Neural cell (in vitro differentiated cells): ENCODE results near the gene PHF23. TPM values are rescaled to one million over a fixed set of nuclear protein-coding genes. Genes with fewer than 3 reads are reported as not detected.
A peak's percentile ranks its signal among the peaks of the same experiment; 100 is the strongest.

Source experiments
- H2AFZ ChIP-seq: fragments of 200-600, 300-800 bp; sonication (generic), shearing (Covaris generic); 2 replicates; pipeline ENCODE4 v1.6.0; 2014; ENCODE audit warnings: low read depth, mild to moderate bottlenecking, antibody characterized with exemption, low read length, moderate library complexity
- H3F3A ChIP-seq: fragments of 200-600 bp; shearing (Covaris generic); 2 replicates; pipeline ENCODE4 v1.6.1; 2016; ENCODE audit warnings: mild to moderate bottlenecking, moderate library complexity, mixed read lengths, antibody characterized with exemption, low read length; ENCODE audit not compliant: insufficient read depth, poor library complexity, severe bottlenecking
- H3K27ac ChIP-seq: fragments of 200-600, 300-800 bp; sonication (generic), shearing (Covaris generic); 2 replicates; pipeline ENCODE4 v1.5.1; 2014; ENCODE audit warnings: mild to moderate bottlenecking, low read length, moderate library complexity
- H3K27me3 ChIP-seq: fragments of 300-800, 200-600 bp; sonication (generic), shearing (Covaris generic); 2 replicates; pipeline ENCODE4 v1.6.0; 2014; ENCODE audit warnings: mild to moderate bottlenecking, low read depth, low read length, moderate library complexity; ENCODE audit not compliant: insufficient read depth
- H3K36me3 ChIP-seq: fragments of 300-800, 200-600 bp; sonication (generic), shearing (Covaris generic); 2 replicates; pipeline ENCODE4 v1.5.1; 2014; ENCODE audit warnings: mild to moderate bottlenecking, antibody characterized with exemption, low read length, moderate library complexity; ENCODE audit not compliant: insufficient read depth
- H3K4me2 ChIP-seq: fragments of 300-800, 200-600 bp; sonication (generic), shearing (Covaris generic); 2 replicates; pipeline ENCODE4 v1.6.0; 2014; ENCODE audit warnings: mild to moderate bottlenecking, low read length
- H3K4me3 ChIP-seq: fragments of 300-800, 200-600 bp; sonication (generic), shearing (Covaris generic); 2 replicates; pipeline ENCODE4 v1.5.1; 2014; ENCODE audit warnings: mild to moderate bottlenecking, low read length, moderate library complexity
- H3K79me2 ChIP-seq: fragments of 200-600 bp; shearing (Covaris generic); replicated peaks from 2 replicates; pipeline ENCODE4 v1.6.0; 2014; ENCODE audit warnings: mild to moderate bottlenecking, low read length, moderate library complexity; ENCODE audit not compliant: insufficient read depth
- H3K9ac ChIP-seq: fragments of 300-800, 200-600 bp; sonication (generic), shearing (Covaris generic); 2 replicates; pipeline ENCODE4 v1.6.1; 2016; ENCODE audit warnings: mild to moderate bottlenecking, low read length, mixed read lengths
- H3K9me2 ChIP-seq: fragments of 200-600 bp; shearing (Covaris generic); 2 replicates; pipeline ENCODE4 v1.6.1; 2016; ENCODE audit warnings: mild to moderate bottlenecking, low read length, mixed read lengths; ENCODE audit not compliant: insufficient read depth
- H3K9me3 ChIP-seq: fragments of 200-600, 300-800 bp; sonication (generic), shearing (Covaris generic); 2 replicates; pipeline ENCODE4 v1.6.1; 2016; ENCODE audit warnings: mild to moderate bottlenecking, mixed run types, low read length, moderate library complexity, mixed read lengths
- H4K20me1 ChIP-seq: fragments of 200-600 bp; shearing (Covaris generic); 2 replicates; pipeline ENCODE4 v1.6.1; 2016; ENCODE audit warnings: mild to moderate bottlenecking, mixed run types; ENCODE audit not compliant: insufficient read depth
- CTCF ChIP-seq: fragments of 450-650 bp; IDR thresholded peaks from 2 replicates; pipeline ENCODE4 v1.5.1; 2014; ENCODE audit warnings: antibody characterized with exemption, mild to moderate bottlenecking, moderate library complexity; ENCODE audit not compliant: poor library complexity, severe bottlenecking
- EP300 ChIP-seq: fragments of 450-650 bp; conservative IDR thresholded peaks from 2 replicates; pipeline ENCODE4 v1.6.1; 2014; ENCODE audit warnings: antibody characterized with exemption, mild to moderate bottlenecking, moderate library complexity; ENCODE audit not compliant: poor library complexity, severe bottlenecking
- EZH2 ChIP-seq: fragments of 200-600, 300-800 bp; shearing (Covaris generic), sonication (generic); IDR thresholded peaks from 2 replicates; pipeline ENCODE4 v1.6.1; 2014; ENCODE audit warnings: antibody characterized with exemption, low read length, borderline replicate concordance, mild to moderate bottlenecking; ENCODE audit not compliant: insufficient read depth, poor library complexity, severe bottlenecking
- MXI1 ChIP-seq: fragments of 450-650 bp; conservative IDR thresholded peaks from 2 replicates; pipeline ENCODE4 v1.6.1; 2014; ENCODE audit warnings: antibody characterized with exemption, mild to moderate bottlenecking; ENCODE audit not compliant: poor library complexity, severe bottlenecking
- POLR2AphosphoS5 ChIP-seq: IDR thresholded peaks from 2 replicates; pipeline ENCODE4 v1.6.1; 2012
- RAD21 ChIP-seq: fragments of 450-650 bp; conservative IDR thresholded peaks from 2 replicates; pipeline ENCODE4 v1.6.1; 2014; ENCODE audit warnings: antibody characterized with exemption, mild to moderate bottlenecking, moderate library complexity
- REST ChIP-seq: IDR thresholded peaks from 2 replicates; pipeline ENCODE4 v1.6.1; 2012; ENCODE audit warnings: borderline replicate concordance
- SMC3 ChIP-seq: fragments of 450-650 bp; conservative IDR thresholded peaks from 2 replicates; pipeline ENCODE4 v1.6.1; 2014; ENCODE audit warnings: antibody characterized with exemption, mild to moderate bottlenecking, moderate library complexity; ENCODE audit not compliant: poor library complexity
- TAF1 ChIP-seq: IDR thresholded peaks from 2 replicates; pipeline ENCODE4 v1.6.1; 2012; ENCODE audit warnings: low read depth
- polyA plus RNA-seq: library from polyadenylated mRNA; depleted of rRNA; stranded (reverse); fragments of >200 nt; gene quantifications from 2 replicates; pipeline ENCODE4 v1.2.3, GENCODE V29; 2014

PHF23 gene
- polyA plus RNA-seq, 1 donor from 2014 or later = 55.7 TPM

- Histone ChIP-seq H3K4me3 (peak overlapping the region; percentile 75), H3K9me2 (no peaks in the 10 kb centered on the region), H3K79me2 (peaks cover 33% of the 10 kb centered on the region), H3F3A (no peaks in the 10 kb centered on the region), H3K27me3 (no peaks in the 10 kb centered on the region), H3K9ac (peak overlapping the region; percentile 87), H3K9me3 (no peaks in the 10 kb centered on the region), H3K4me2 (peak overlapping the region; percentile 82), H3K36me3 (no peaks in the 10 kb centered on the region), H4K20me1 (no peaks in the 10 kb centered on the region), H2AFZ (peak overlapping the region; percentile 46), H3K27ac (peak overlapping the region; percentile 96)
- TF ChIP-seq CTCF (no peak), TAF1 (peak; percentile 4), EP300 (no peak)
Measured at GRCh38 chr17:7204336-7204735, 34.9 kb downstream of the PHF23 start.

- Histone ChIP-seq H3K9me2 (no peaks in the 10 kb centered on the region), H3K4me2 (no peak overlapping the region), H3K27ac (peak overlapping the region; percentile 96), H3K4me3 (peak overlapping the region; percentile 75), H3K27me3 (no peaks in the 10 kb centered on the region), H3K79me2 (peaks cover 23% of the 10 kb centered on the region), H3K9me3 (no peaks in the 10 kb centered on the region), H3K9ac (peak overlapping the region; percentile 87), H4K20me1 (no peaks in the 10 kb centered on the region), H3F3A (no peaks in the 10 kb centered on the region), H3K36me3 (no peaks in the 10 kb centered on the region), H2AFZ (no peak overlapping the region)
- TF ChIP-seq POLR2AphosphoS5 (no peak), REST (no peak), MXI1 (no peak), SMC3 (no peak), EP300 (no peak), EZH2 (no peak), TAF1 (no peak), RAD21 (no peak), CTCF (no peak)
Measured at GRCh38 chr17:7203391-7203790, 35.9 kb downstream of the PHF23 start.
